ENCODE measurements around the gene ADCK1. TPM values are rescaled to one million over a fixed set of nuclear protein-coding genes. Genes with fewer than 3 reads are reported as not detected.

ADCK1 gene
- total and polyA plus RNA-seq, 2 donors (not counting 3 experiments of a cell fraction or from before 2014, with no cell fraction given) = 4.2 to 6.9 TPM

- Histone ChIP-seq H3K27me3 (ENCODE audit: control insufficient read depth in 2 of 2, insufficient read depth in 2 of 2, low read length in 2 of 2) (no peaks in the 10 kb centered on the region), H3K27ac (ENCODE audit: insufficient read depth, low read depth, low read length) (no peak overlapping the region), H4K20me1 (replicated peaks; ENCODE audit: control insufficient read depth, extremely low read depth, insufficient read depth, low read length) (no peaks in the 10 kb centered on the region), H3K4me3 (replicated peaks in 1 of 3; ENCODE audit: insufficient read depth in 1 of 3, low read depth in 1 of 3, low read length in 3 of 3) (no peak overlapping the region), H3K4me1 (ENCODE audit: control insufficient read depth, extremely low read depth, insufficient read depth, low read length) (no peaks in the 10 kb centered on the region), H3K79me2 (ENCODE audit: control insufficient read depth, insufficient read depth, low read length) (no peaks in the 10 kb centered on the region), H2AFZ (ENCODE audit: low read depth, low read length) (no peak overlapping the region), H3K9me3 (replicated peaks; ENCODE audit: control insufficient read depth, insufficient read depth, low read length) (no peaks in the 10 kb centered on the region), H3K9ac (replicated peaks; ENCODE audit: extremely low read depth, insufficient read depth, low read length) (no peak overlapping the region), H3K36me3 (ENCODE audit: control insufficient read depth in 2 of 2, extremely low read depth in 1 of 2, insufficient read depth in 2 of 2, low read length in 2 of 2) (no peaks in the 10 kb centered on the region), H3K4me2 (ENCODE audit: insufficient read depth, low read length) (no peak overlapping the region), H3K9me1 (replicated peaks; ENCODE audit: control insufficient read depth, extremely low read depth, insufficient read depth, low read length) (no peaks in the 10 kb centered on the region)
- ChIA-PET CTCF (interaction anchor here (0.6 kb wide), 1 partner anchor 79 kb away, joined by 3 read pairs; no protein-coding TSS in a partner anchor), POLR2A (no interaction called here)
- BruUV-seq (replicated peaks) = no TSS peak
- FAIRE-seq = no peak
- TF ChIP-seq GATA2 (IDR thresholded peaks at IDR 0.05; ENCODE audit: insufficient read depth, insufficient read length, low read depth, low read length) (no peak), MAX (IDR thresholded peaks at IDR 0.05; ENCODE audit: insufficient read depth, insufficient read length) (no peak), MYC (IDR thresholded peaks at IDR 0.05; ENCODE audit: low read depth, low read length) (no peak), CTCF (IDR thresholded peaks at IDR 0.05; ENCODE audit: extremely low read depth in 1 of 2, insufficient read depth in 1 of 2, low read depth in 1 of 2, low read length in 2 of 2) (no peak)
- intact Hi-C loops (cut with micrococcal nuclease) (no loop called here), dilution Hi-C loops (cut with MboI; ENCODE audit: extremely low pct_ligation_motif_present, low sequenced_read_pairs) (no loop called here)
- DNase-seq (ENCODE audit: low read depth, low spot score) = no peak
Observed at GRCh38 chr14:77830692-77831091, 30.8 kb downstream of the ADCK1 start.

- Histone ChIP-seq H4K20me1 (replicated peaks; ENCODE audit: control insufficient read depth, extremely low read depth, insufficient read depth, low read length) (no peaks in the 10 kb centered on the region), H3K9me1 (replicated peaks; ENCODE audit: control insufficient read depth, extremely low read depth, insufficient read depth, low read length) (no peaks in the 10 kb centered on the region), H3K4me3 (replicated peaks in 1 of 3; ENCODE audit: insufficient read depth in 1 of 3, low read depth in 1 of 3, low read length in 3 of 3) (no peak overlapping the region), H3K79me2 (ENCODE audit: control insufficient read depth, insufficient read depth, low read length) (no peaks in the 10 kb centered on the region), H2AFZ (ENCODE audit: low read depth, low read length) (no peak overlapping the region), H3K9me3 (replicated peaks; ENCODE audit: control insufficient read depth, insufficient read depth, low read length) (no peaks in the 10 kb centered on the region), H3K4me2 (ENCODE audit: insufficient read depth, low read length) (no peak overlapping the region), H3K9ac (replicated peaks; ENCODE audit: extremely low read depth, insufficient read depth, low read length) (no peak overlapping the region), H3K4me1 (ENCODE audit: control insufficient read depth, extremely low read depth, insufficient read depth, low read length) (no peaks in the 10 kb centered on the region), H3K36me3 (ENCODE audit: control insufficient read depth in 2 of 2, extremely low read depth in 1 of 2, insufficient read depth in 2 of 2, low read length in 2 of 2) (no peaks in the 10 kb centered on the region), H3K27me3 (ENCODE audit: control insufficient read depth in 2 of 2, insufficient read depth in 2 of 2, low read length in 2 of 2) (no peaks in the 10 kb centered on the region), H3K27ac (ENCODE audit: insufficient read depth, low read depth, low read length) (no peak overlapping the region)
- no peak for TF ChIP-seq POLR2A (IDR thresholded peaks at IDR 0.05; ENCODE audit: low read depth, low read length)
- TF ChIP-seq EZH2 (IDR thresholded peaks at IDR 0.05; ENCODE audit: borderline replicate concordance, low read depth, low read length, severe bottlenecking) = no peak
- no peak for TF ChIP-seq CTCF (IDR thresholded peaks at IDR 0.05; ENCODE audit: extremely low read depth in 1 of 2, insufficient read depth in 1 of 2, low read depth in 1 of 2, low read length in 2 of 2)
- TF ChIP-seq MYC (IDR thresholded peaks at IDR 0.05; ENCODE audit: low read depth, low read length) = no peak
- no peak for TF ChIP-seq JUN (IDR thresholded peaks at IDR 0.05; ENCODE audit: borderline replicate concordance, insufficient read depth, insufficient read length, low read depth)
- TF ChIP-seq FOS (IDR thresholded peaks at IDR 0.05; ENCODE audit: borderline replicate concordance, insufficient read depth, low read length) = no peak
- dilution Hi-C loops (cut with MboI; ENCODE audit: extremely low pct_ligation_motif_present, low sequenced_read_pairs) (no loop called here), intact Hi-C loops (cut with micrococcal nuclease) (no loop called here)
- BruUV-seq (replicated peaks) = no TSS peak
- DNase-seq (ENCODE audit: low read depth, low spot score) = no peak
- no peak for FAIRE-seq
- POLR2A ChIA-PET = no interaction called here
- CTCF ChIA-PET = interaction anchor here (1.4 kb wide), 1 partner anchor 30 kb away, joined by 4 read pairs; no protein-coding TSS in a partner anchor
Observed at GRCh38 chr14:77832297-77832696, 32.4 kb downstream of the ADCK1 start.
